ENCODE measurements around the gene SLC9A3. TPM values are rescaled to one million over a fixed set of nuclear protein-coding genes. Genes with fewer than 3 reads are reported as not detected.
A peak's percentile ranks its signal among the peaks of the same experiment; 100 is the strongest.

SLC9A3 gene
- total RNA-seq, 1 experiment from 2014 or later = 1.8 TPM

DNA sequence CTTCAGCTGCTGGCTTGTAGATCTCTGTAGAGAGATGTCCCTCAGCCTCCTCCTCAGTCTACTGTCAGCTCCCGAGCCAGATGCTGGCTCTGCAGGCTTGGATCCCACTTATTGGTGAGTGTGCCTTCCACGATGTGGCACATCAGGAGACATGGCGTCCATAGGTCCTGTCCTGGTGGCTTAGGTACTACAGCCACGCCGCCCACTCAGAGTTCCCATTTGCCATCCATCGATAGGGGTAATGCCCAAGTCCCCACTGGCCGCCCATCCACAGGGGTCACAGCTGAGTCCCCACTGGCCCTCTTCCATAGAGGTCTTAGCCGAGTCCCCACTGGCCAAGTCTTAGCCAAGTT, 64.0 kb downstream of the SLC9A3 start:
- peaks cover 6% of the 10 kb centered on the region for H3K36me3 ChIP-seq (replicated peaks; ENCODE audit: control insufficient read depth, insufficient read depth, low read length)
- DNase-seq = no peak
- H3K4me3 ChIP-seq (ENCODE audit: insufficient read depth, low read depth, low read length) = no peak overlapping the region
- H3K27me3 ChIP-seq (ENCODE audit: control insufficient read depth, insufficient read depth, low read length) = no peaks in the 10 kb centered on the region

DNA sequence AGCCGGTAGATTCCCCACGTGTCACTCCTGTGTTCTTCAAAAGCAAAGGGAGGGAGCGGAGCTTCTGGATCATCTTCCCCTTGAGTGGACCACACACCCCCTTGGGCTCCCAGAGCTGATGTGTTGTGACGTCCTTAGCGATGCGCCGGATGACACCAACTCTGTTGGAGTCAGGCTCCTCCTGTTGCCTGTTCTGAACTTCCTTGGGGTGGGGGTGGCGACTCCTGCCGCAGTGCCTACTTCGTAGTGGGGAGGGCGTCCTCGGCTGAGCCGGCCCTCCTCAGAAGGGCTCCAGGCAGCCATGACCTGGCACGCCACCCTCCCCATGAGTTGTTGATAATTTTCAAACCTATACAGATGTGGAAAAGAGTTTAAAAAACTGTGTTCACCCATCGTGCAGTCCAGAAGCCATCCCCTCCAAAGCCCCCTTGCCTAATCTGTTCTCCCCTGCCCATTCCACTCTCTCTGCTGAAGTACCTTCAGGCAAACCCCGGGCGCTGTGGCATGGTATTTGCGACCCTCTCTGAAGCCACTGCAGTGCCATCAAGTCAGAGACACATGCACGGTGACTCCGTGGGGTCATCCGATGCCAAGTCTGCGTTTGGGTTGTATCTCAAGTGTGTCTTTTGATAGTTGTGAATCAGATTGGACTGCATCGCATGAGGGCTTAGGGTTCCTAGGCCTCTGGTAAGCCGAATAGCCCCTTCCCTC, 64.5 kb downstream of the SLC9A3 start:
- peaks cover 6% of the 10 kb centered on the region for H3K36me3 ChIP-seq (replicated peaks; ENCODE audit: control insufficient read depth, insufficient read depth, low read length)
- DNase-seq = no peak
- no peak overlapping the region for H3K4me3 ChIP-seq (ENCODE audit: insufficient read depth, low read depth, low read length)
- no peaks in the 10 kb centered on the region for H3K27me3 ChIP-seq (ENCODE audit: control insufficient read depth, insufficient read depth, low read length)

DNA sequence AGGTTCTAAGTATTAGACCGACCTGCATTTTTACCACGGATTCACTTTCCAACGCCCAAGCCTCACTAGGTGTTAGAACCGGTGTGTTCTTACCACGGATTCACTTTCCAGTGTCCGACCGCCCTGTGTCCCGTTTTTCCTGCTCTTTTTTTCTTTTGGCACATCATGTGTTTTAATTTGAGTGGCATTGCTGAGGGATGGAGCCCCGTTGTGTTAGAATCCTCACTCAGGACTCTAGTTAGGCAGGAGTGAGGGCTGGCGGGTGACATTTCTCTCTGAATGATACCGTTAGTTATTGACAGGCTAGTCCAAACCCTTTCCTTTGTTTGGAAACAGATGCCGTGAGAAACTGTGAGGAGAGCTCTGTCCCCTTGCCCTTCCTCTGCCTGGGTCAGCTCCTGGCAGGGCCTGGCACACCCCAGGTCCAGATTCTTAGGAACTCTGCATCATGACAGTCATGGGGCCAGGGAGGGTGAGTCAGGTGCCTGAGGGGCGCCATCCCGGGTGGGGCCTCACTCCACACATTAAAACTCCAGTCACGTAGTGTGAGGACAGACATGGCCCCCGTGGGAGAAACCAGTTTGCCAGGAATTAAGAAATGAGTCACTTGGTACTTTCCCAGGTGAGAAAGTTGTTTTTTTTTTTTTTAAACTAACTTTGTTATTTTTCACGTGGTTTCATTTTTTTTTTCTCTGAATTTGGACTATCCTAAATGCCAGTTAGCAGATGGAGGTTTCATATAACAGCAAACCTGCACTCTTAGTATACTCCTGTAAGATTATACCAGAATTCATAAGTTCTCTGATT, 65.5 kb downstream of the SLC9A3 start:
- no peak for DNase-seq
- no peak overlapping the region for H3K4me3 ChIP-seq (ENCODE audit: insufficient read depth, low read depth, low read length)
- no peaks in the 10 kb centered on the region for H3K27me3 ChIP-seq (ENCODE audit: control insufficient read depth, insufficient read depth, low read length)
- H3K36me3 ChIP-seq (replicated peaks; ENCODE audit: control insufficient read depth, insufficient read depth, low read length) = peaks cover 9% of the 10 kb centered on the region

DNA sequence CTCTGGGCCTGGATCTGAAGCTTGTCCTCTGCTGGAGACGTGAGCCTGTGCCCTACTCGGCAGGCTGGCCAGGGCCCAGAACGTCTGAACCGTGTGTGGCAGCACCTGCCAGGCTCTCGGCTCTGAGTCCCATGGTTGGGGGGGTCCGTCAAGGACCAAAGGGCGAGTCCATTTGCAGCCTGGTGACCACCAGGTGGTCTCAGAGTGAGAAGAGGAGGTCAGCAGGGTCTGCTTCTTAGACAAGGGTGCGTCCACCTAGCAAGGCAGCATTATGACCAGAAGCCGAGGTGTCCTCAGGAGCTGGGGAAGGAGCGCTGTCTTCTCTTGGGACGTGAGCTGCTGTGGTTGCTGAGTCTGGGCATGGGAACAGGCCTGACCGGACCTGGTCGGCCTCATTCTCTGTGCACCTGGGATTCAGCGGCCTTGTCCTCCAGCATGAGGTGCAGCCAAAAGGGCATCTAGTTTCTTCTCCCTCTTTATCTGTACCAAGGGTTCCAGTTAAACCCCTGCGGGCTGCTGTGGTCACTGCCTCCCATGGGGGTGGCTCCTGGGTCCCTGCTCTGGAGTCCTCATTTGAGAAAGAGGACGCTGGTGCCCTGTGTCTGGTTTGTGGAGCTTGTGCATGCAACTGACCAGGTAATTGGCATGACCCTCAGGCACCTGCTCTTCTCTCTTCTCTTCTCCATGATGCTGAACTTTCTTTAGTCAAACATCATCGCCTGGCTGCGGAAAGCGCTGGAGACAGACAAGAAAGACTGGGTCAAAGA, 66.9 kb downstream of the SLC9A3 start:
- peaks cover 13% of the 10 kb centered on the region for H3K36me3 ChIP-seq (replicated peaks; ENCODE audit: control insufficient read depth, insufficient read depth, low read length)
- H3K4me3 ChIP-seq (ENCODE audit: insufficient read depth, low read depth, low read length) = no peak overlapping the region
- no peak for DNase-seq
- no peaks in the 10 kb centered on the region for H3K27me3 ChIP-seq (ENCODE audit: control insufficient read depth, insufficient read depth, low read length)

DNA sequence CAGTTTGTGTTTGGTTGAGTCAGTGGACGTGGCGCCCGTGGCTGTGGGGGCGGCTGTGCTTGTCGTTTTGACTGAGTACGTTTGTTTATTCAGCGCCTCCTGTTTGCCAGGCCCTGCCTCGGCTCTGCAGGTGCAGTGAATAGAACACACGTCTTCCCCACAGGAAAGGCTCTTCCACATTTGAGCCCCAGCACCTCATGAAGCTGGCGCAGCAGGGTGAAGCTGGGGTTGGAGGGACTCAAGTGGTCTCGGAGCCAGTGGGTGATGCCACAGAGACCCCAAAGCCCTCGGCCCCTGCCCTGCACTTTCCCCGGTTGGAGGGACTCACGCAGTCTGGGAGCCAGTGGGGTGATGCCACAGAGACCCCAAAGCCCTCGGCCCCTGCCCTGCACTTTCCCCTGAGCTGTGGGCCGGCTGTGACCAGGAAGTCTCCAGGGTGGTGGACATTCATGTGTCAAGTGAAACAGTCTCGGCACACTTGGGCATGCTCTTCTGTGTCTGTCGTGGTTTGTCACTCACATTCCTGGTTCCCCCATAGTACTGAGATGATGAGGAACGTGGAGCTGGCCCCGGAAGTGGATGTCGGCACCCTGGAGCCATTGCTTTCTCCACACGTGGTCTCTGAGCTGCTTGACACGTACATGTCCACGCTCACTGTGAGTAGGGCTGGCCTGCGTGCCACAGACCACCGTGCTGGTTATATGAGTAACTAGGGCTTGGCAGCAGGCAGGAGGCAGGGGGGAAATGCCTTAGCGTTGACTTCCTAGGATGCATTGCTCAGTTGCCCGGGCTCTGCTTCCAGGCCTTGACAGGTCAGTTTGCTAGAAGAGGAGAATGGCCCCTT, 67.7 kb downstream of the SLC9A3 start:
- no peak for DNase-seq
- H3K4me3 ChIP-seq (ENCODE audit: insufficient read depth, low read depth, low read length) = no peak overlapping the region
- peaks cover 12% of the 10 kb centered on the region for H3K36me3 ChIP-seq (replicated peaks; ENCODE audit: control insufficient read depth, insufficient read depth, low read length)
- no peaks in the 10 kb centered on the region for H3K27me3 ChIP-seq (ENCODE audit: control insufficient read depth, insufficient read depth, low read length)

DNA sequence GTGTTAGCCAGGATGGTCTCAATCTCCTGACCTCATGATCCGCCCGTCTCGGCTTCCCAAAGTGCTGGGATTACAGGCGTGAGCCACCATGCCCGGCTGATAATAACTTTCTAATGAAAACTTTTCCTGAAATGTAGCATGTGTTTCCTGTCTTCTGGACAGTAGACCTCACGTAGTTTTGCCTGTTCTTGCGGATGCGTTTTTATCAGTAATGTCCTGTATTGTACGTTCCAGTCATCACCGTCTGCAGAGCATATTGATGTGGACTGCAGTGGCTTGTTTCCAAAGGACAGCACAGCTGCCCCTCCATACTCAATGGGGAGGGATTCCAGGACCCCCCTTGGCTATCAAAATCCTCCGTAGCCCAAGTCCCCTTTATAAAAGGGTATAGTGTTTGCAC, 68.4 kb downstream of the SLC9A3 start:
- Histone ChIP-seq H3K36me3 (replicated peaks; ENCODE audit: control insufficient read depth, insufficient read depth, low read length) (peaks cover 12% of the 10 kb centered on the region), H3K27me3 (ENCODE audit: control insufficient read depth, insufficient read depth, low read length) (no peaks in the 10 kb centered on the region), H3K4me3 (ENCODE audit: insufficient read depth, low read depth, low read length) (no peak overlapping the region)
- DNase-seq = no peak

DNA sequence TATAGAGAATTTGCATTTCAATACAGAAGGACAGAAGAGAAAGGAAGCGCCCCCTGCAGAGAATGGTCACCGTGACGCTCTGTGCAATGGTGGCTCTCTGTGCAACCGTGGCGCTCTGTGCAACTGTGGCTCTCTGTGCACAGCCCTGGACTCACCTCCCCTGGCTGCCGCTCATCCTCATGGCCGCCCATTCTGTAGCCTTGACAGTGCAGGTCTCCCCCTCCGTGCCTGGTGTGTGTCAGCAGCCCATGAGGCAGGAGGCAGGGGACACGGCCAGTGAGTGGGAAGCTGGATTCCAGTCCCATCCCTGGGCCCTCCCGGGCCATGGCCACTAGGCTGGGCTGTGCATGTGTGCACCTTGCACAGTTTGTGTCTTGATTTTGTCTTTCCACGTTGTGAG, 69.3 kb downstream of the SLC9A3 start:
- peak; percentile 67 for DNase-seq
- H3K4me3 ChIP-seq (ENCODE audit: insufficient read depth, low read depth, low read length) = no peak overlapping the region
- H3K27me3 ChIP-seq (ENCODE audit: control insufficient read depth, insufficient read depth, low read length) = no peaks in the 10 kb centered on the region
- H3K36me3 ChIP-seq (replicated peaks; ENCODE audit: control insufficient read depth, insufficient read depth, low read length) = peaks cover 12% of the 10 kb centered on the region

DNA sequence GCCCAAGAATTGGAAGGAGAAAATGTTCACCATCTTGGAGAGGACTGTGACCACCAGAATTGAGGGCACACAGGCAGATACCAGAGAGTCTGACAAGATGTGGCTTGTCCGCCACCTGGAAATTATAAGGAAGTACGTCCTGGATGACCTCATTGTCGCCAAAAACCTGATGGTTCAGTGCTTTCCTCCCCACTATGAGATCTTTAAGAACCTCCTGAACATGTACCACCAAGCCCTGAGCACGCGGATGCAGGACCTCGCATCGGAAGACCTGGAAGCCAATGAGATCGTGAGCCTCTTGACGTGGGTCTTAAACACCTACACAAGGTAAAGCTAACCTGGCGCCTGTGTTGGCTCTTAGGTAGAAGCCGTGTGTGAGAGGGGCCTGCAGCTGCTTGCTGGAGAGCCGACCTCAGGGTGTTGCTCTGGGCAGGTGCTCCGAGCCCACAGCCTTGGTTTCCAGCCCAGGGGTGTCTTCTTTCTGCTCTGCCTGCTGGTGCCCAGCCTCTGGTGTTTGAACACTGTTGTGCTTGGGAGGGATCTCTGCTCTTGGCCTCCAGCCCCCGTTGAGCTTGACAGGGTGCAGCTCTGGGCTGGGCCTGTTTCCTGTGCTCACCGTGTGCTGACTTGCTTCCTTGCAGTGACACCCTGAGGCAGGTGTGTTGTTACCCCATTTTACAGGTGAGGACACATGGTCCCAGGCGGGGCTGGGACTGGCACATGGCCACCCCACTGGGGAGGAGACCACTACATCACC, 70.3 kb downstream of the SLC9A3 start:
- Histone ChIP-seq H3K27me3 (ENCODE audit: control insufficient read depth, insufficient read depth, low read length) (no peaks in the 10 kb centered on the region), H3K36me3 (replicated peaks; ENCODE audit: control insufficient read depth, insufficient read depth, low read length) (peaks cover 15% of the 10 kb centered on the region), H3K4me3 (ENCODE audit: insufficient read depth, low read depth, low read length) (no peak overlapping the region)
- DNase-seq = no peak

DNA sequence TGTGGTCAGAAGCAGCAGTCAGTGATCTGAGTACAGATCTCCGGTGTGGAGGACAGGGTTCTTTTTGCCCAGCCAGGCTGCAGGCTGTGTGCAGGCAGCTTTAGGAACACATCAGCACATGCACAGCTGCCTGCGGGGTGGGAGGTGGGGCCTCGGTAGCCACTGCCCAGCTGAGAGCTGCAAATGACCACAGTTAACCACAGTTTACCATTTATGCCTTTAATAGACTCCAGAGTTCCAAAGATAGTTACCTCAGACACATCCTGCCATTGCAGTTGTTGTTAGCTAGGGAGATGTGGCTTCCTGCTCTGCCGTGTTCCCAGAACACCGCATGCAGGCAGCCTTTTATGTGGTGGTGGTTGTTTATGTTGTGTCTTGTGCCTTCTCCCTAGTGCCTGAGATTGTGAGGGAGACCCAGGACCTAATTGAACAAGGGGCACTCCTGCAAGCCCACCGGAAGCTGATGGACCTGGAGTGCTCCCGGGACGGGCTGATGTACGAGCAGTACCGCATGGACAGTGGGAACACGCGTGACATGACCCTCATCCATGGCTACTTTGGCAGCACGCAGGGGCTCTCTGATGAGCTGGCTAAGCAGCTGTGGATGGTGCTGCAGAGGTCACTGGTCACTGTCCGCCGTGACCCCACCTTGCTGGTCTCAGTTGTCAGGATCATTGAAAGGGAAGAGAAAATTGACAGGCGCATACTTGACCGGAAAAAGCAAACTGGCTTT, 71.1 kb downstream of the SLC9A3 start:
- Histone ChIP-seq H3K36me3 (replicated peaks; ENCODE audit: control insufficient read depth, insufficient read depth, low read length) (peaks cover 19% of the 10 kb centered on the region), H3K4me3 (ENCODE audit: insufficient read depth, low read depth, low read length) (no peak overlapping the region), H3K27me3 (ENCODE audit: control insufficient read depth, insufficient read depth, low read length) (no peaks in the 10 kb centered on the region)
- DNase-seq = no peak

DNA sequence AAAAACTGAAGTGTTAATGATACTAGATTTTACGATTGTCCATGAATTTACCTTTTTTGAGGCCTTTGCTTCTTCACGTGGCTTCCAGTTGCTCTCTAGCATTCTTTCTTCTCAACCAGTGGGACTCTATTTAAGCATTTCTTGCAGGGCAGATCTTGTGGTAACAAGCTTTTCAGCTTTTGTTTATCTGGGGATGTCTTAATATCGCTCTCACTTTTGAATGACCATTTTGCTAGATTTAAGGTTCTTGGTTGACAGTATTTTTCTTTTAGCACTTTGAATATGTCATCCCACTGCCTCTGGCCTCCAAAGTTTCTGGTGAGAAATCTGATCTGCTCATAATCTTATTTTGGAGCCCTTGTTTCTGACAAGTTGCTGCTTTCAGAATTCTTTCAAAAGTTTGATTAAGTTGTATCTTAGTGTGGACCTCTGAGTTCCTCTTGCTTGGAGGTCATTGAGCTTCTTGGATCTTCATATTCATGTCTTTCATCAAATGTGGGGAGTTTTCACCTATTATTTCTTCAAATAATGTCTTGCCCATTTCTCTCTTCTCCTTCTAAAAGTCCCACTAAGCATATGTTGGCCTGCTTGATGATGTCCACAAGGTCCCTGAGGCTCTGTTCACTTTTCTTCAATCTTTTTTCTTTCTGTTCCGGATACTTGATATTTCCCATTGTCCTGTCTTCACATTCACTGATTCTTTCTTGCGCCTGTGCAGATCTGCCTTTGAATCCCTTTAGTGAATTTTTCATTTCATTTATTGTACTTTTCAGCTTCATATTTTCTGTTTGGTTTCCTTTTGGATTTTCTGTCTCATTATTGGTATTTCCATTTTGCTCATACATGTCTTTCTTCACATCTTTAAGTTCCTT, 72.4 kb downstream of the SLC9A3 start:
- Histone ChIP-seq H3K27me3 (ENCODE audit: control insufficient read depth, insufficient read depth, low read length) (no peaks in the 10 kb centered on the region), H3K36me3 (replicated peaks; ENCODE audit: control insufficient read depth, insufficient read depth, low read length) (peaks cover 28% of the 10 kb centered on the region), H3K4me3 (ENCODE audit: insufficient read depth, low read depth, low read length) (no peak overlapping the region)
- DNase-seq = no peak

DNA sequence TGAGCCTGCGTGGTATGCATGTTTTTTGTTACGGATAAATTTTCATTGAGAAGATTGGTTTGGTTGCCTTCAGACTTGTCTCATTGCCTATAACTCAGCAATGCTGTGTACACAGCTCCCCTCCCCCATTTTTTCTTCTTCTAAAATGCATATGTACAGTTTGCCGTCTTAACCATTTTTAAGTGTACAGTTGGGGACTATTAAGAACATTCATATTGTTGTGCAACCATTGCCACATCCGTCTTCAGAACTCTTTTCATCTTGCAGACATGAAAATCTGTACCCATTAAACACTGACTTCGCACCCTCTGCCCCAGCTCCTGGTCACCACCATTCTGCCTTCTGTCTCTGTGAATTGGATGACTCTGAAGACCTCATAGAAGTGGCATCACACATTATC, 75.1 kb downstream of the SLC9A3 start:
- peaks cover 26% of the 10 kb centered on the region for H3K36me3 ChIP-seq (replicated peaks; ENCODE audit: control insufficient read depth, insufficient read depth, low read length)
- no peaks in the 10 kb centered on the region for H3K27me3 ChIP-seq (ENCODE audit: control insufficient read depth, insufficient read depth, low read length)
- H3K4me3 ChIP-seq (ENCODE audit: insufficient read depth, low read depth, low read length) = no peak overlapping the region
- DNase-seq = no peak

DNA sequence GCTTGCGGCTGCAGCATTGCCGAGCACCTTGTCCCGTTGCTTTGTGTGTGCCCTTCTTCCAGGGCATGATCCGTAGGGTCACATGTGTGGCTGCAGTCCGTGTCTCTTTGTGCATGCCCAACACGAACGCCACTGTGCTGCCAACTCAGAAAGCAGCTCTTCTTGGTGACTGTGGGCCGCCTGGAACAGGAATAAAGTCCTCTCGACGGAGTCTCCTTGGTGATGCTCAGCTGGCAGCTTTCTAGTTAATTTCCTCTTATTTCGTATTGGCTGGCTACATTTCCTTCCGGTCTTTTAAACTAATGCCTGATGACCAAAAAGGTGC, 75.5 kb downstream of the SLC9A3 start:
- Histone ChIP-seq H3K27me3 (ENCODE audit: control insufficient read depth, insufficient read depth, low read length) (no peaks in the 10 kb centered on the region), H3K36me3 (replicated peaks; ENCODE audit: control insufficient read depth, insufficient read depth, low read length) (peaks cover 23% of the 10 kb centered on the region), H3K4me3 (ENCODE audit: insufficient read depth, low read depth, low read length) (no peak overlapping the region)
- no peak for DNase-seq

All from H7 (cell line).